ENCODE measurements around the gene TFPT.

The TFPT gene

DNA sequence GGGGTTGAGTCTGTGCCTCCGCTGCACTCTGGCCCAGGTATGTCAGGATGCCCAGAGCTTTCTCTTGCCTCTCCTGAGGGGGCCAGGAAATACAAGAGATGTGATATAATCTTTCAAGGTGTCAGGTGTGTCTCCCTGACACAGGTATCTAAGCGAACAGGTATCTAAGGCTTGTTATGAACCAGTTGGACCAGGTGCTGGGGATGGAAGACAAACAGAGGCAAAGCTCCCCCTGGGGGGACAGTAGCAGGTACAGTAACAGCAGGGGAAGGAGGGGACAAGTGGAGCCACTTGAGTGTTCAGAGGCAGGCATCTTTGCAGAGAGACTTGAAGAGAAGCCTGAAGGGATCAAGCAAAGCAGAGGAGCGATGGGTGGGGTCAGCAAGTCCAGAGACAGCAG lies 41.5 kb upstream of the TFPT start:
- no peak for DNase-seq (ENCODE audit: extremely low spot score)
- TF ChIP-seq L3MBTL2 (conservative IDR thresholded peaks at IDR 0.05) (no peak), FOXA1 (IDR thresholded peaks at IDR 0.05) (no peak), ZNF384 (IDR thresholded peaks at IDR 0.05) (no peak), SP1 (IDR thresholded peaks at IDR 0.05) (no peak), TARDBP (IDR thresholded peaks at IDR 0.05) (no peak), BHLHE40 (IDR thresholded peaks at IDR 0.05; ENCODE audit: borderline replicate concordance) (no peak), ELF4 (IDR thresholded peaks at IDR 0.05) (no peak), HDGF (IDR thresholded peaks at IDR 0.05; ENCODE audit: borderline replicate concordance) (no peak), FOXK2 (IDR thresholded peaks at IDR 0.05) (no peak), NFRKB (IDR thresholded peaks at IDR 0.05) (no peak), SUZ12 (IDR thresholded peaks at IDR 0.05) (no peak), CTBP1 (IDR thresholded peaks at IDR 0.05; ENCODE audit: borderline replicate concordance) (no peak), FOXM1 (IDR thresholded peaks at IDR 0.05; ENCODE audit: borderline replicate concordance) (no peak), ARNT (IDR thresholded peaks at IDR 0.05) (no peak), LEF1 (IDR thresholded peaks at IDR 0.05; ENCODE audit: borderline replicate concordance) (no peak)
- TF ChIP-seq, protein P1, sequence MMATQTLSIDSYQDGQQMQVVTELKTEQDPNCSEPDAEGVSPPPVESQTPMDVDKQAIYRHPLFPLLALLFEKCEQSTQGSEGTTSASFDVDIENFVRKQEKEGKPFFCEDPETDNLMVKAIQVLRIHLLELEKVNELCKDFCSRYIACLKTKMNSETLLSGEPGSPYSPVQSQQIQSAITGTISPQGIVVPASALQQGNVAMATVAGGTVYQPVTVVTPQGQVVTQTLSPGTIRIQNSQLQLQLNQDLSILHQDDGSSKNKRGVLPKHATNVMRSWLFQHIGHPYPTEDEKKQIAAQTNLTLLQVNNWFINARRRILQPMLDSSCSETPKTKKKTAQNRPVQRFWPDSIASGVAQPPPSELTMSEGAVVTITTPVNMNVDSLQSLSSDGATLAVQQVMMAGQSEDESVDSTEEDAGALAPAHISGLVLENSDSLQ (IDR thresholded peaks at IDR 0.05): no peak
- POLR2A ChIA-PET: no interaction called here
- CTCF ChIA-PET: no interaction called here

DNA sequence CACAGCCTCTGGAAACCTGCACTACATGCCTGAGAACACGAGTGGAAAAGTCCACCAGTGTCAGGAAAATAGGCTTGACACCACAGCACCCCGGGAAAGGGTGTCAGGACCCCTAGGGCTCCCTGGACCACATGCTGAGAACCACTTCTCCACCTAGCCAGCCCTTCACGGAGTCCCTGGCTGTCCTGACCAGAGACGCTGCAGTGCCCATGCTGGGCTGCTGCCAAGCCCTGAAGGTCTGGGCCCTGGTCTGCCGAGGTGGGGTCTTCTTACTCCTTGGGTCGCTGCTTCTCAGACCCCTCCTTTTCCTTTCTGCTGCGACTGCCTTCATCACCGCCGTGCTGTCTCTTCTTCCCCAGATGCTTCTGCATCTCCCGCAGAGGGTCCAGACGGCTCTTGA lies 41.0 kb upstream of the TFPT start:
- CTCF ChIA-PET: no interaction called here
- TF ChIP-seq FOXM1 (IDR thresholded peaks at IDR 0.05; ENCODE audit: borderline replicate concordance): no peak
- no peak for TF ChIP-seq SP1 (IDR thresholded peaks at IDR 0.05)
- no peak for TF ChIP-seq TARDBP (IDR thresholded peaks at IDR 0.05)
- TF ChIP-seq LEF1 (IDR thresholded peaks at IDR 0.05; ENCODE audit: borderline replicate concordance): no peak
- TF ChIP-seq SUZ12 (IDR thresholded peaks at IDR 0.05): no peak
- TF ChIP-seq FOXK2 (IDR thresholded peaks at IDR 0.05): no peak
- no peak for TF ChIP-seq ZNF384 (IDR thresholded peaks at IDR 0.05)
- TF ChIP-seq NFRKB (IDR thresholded peaks at IDR 0.05): no peak
- no peak for TF ChIP-seq ELF4 (IDR thresholded peaks at IDR 0.05)
- TF ChIP-seq HDGF (IDR thresholded peaks at IDR 0.05; ENCODE audit: borderline replicate concordance): no peak
- no peak for TF ChIP-seq ARNT (IDR thresholded peaks at IDR 0.05)
- no peak for DNase-seq (ENCODE audit: extremely low spot score)
- POLR2A ChIA-PET: no interaction called here

DNA sequence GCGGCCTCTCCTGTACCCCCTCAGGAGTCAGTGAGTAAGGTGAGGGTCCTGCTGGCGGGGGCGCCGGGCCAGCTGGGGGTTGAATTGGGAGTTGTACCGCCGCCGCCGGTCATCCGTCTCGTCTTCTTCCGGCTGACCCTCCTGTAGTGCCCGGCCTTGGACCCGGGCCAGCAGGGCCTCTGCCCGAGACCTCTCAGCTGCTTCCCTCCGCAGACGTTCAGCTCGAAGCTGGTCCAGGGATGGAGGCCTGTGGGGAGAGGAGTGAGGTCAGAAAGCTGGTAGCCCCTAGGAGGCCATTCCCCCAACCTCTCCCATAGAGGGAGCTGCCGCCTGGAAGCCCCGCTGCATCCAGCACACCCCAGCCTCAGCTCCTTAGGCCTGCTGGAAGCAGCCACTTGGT lies 40.2 kb upstream of the TFPT start:
- DNase-seq (ENCODE audit: extremely low spot score): no peak
- ChIA-PET POLR2A (interaction anchor here (0.6 kb wide), 1 partner anchor 18 kb away, joined by 4 read pairs; the partner anchor contains the start of gene CNOT3), CTCF (no interaction called here)
- no peak for TF ChIP-seq FOXM1 (IDR thresholded peaks at IDR 0.05; ENCODE audit: borderline replicate concordance)
- TF ChIP-seq SUZ12 (IDR thresholded peaks at IDR 0.05): no peak

DNA sequence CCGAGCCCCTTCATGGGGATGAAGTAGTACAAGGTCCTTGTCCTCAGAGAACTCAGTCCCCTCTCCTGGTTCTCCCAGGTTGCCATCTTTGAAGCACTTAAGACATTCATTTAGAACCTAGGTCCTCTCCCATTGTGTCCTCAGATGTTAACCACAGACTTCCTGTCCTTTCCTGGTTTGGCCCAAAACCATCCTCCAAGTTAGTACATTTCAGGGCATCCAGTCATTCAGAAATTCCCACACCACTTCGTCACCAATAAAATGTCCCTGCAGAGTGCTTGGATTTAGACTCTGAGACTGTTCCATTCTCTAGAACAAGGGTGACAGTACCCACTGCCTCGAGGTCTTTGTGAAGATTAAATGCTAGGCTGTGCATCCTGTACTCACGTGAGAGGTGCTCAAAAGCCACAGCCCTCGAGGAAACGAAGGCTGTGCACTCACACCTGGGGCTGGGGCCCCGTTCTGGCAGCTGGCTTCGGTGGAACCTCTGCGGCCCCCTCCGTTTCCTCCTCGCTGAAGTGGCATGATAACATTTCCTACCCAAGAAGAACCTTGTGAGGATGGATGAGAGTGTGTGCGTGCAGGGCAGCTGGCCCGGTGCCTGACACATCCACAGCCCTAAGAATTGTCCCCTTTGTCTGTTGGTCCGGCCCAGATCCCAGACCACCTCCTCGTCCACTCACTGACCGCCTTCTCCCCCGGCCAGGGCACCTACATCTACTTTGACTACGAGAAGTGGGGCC lies 39.3 kb upstream of the TFPT start:
- TF ChIP-seq FOXA1 (IDR thresholded peaks at IDR 0.05) (no peak), ZNF384 (IDR thresholded peaks at IDR 0.05) (no peak), FOXM1 (IDR thresholded peaks at IDR 0.05; ENCODE audit: borderline replicate concordance) (no peak), SP1 (IDR thresholded peaks at IDR 0.05) (no peak), SUZ12 (IDR thresholded peaks at IDR 0.05) (no peak), FOXK2 (IDR thresholded peaks at IDR 0.05) (no peak), LEF1 (IDR thresholded peaks at IDR 0.05; ENCODE audit: borderline replicate concordance) (no peak), L3MBTL2 (conservative IDR thresholded peaks at IDR 0.05) (no peak), ELF4 (IDR thresholded peaks at IDR 0.05) (no peak), HDGF (IDR thresholded peaks at IDR 0.05; ENCODE audit: borderline replicate concordance) (no peak), TARDBP (IDR thresholded peaks at IDR 0.05) (no peak), CTBP1 (IDR thresholded peaks at IDR 0.05; ENCODE audit: borderline replicate concordance) (no peak), NFRKB (IDR thresholded peaks at IDR 0.05) (no peak), BHLHE40 (IDR thresholded peaks at IDR 0.05; ENCODE audit: borderline replicate concordance) (no peak), ARNT (IDR thresholded peaks at IDR 0.05) (no peak)
- TF ChIP-seq, protein P1 (IDR thresholded peaks at IDR 0.05): no peak
- ChIA-PET CTCF (no interaction called here), POLR2A (no interaction called here)
- no peak for DNase-seq (ENCODE audit: extremely low spot score)

DNA sequence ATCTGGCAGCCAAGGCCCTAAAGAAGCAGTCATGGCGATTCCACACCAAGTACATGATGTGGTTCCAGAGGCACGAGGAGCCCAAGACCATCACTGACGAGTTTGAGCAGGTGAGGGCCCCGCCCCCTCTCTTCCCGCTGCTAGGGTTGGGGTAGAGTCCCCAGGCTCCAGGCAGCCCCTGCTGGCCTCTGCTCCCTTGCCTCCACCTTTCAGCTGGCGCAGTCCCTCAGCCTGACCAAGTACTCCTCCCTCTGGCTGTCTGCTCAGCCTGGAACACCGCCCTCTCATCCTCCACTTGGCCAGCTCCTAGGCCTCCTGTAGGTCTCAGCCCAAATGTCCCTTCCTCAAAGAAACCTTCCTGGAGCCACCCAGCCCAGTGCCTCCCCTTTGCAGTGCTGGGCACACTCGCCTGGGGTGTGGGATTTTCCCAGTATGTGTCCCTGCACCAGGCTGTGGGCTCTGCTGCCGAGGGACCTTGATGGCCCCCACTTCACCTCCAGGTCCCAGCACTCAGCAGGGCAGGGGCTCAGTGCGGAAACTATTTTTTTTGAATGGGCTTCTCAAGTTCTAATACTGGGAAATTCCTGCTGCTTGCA lies 38.4 kb upstream of the TFPT start:
- no peak for DNase-seq (ENCODE audit: extremely low spot score)
- ChIA-PET CTCF (no interaction called here), POLR2A (no interaction called here)
- TF ChIP-seq NFRKB (IDR thresholded peaks at IDR 0.05) (no peak), FOXK2 (IDR thresholded peaks at IDR 0.05) (no peak), SP1 (IDR thresholded peaks at IDR 0.05) (no peak), CTBP1 (IDR thresholded peaks at IDR 0.05; ENCODE audit: borderline replicate concordance) (no peak), TARDBP (IDR thresholded peaks at IDR 0.05) (no peak), FOXA1 (IDR thresholded peaks at IDR 0.05) (no peak), SUZ12 (IDR thresholded peaks at IDR 0.05) (no peak), ZNF384 (IDR thresholded peaks at IDR 0.05) (no peak), L3MBTL2 (conservative IDR thresholded peaks at IDR 0.05) (no peak), LEF1 (IDR thresholded peaks at IDR 0.05; ENCODE audit: borderline replicate concordance) (no peak), BHLHE40 (IDR thresholded peaks at IDR 0.05; ENCODE audit: borderline replicate concordance) (no peak), HDGF (IDR thresholded peaks at IDR 0.05; ENCODE audit: borderline replicate concordance) (no peak), FOXM1 (IDR thresholded peaks at IDR 0.05; ENCODE audit: borderline replicate concordance) (no peak)

DNA sequence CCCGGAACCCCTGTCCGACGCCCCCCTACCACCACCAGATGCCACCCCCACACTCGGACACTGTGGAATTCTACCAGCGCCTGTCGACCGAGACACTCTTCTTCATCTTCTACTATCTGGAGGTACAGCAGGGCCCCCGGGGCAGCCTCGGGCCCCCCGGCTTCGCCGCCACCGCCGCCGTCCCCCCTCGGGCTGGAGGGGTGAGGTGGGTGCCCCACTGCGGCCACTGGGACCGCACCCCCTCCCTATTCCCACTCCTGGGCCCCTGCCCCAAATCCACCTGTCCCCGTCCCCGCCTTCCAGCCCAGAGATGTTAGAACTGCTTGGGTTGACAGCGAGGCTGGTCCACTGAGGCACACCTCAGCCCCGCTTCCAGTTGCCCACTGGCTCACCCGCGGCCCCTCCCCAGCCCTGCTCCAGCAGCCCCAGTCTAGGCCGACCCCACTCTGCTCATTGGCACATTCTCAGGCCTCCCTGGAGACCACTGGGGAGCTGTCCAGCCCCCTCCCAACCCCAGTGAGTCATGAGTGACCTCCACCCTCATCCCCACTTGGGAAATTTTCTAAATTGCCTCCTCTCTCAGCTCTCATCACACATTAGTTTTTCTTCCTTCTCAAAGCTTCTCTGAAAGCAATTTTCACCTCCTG lies 37.5 kb upstream of the TFPT start:
- DNase-seq (ENCODE audit: extremely low spot score): no peak
- ChIA-PET CTCF (no interaction called here), POLR2A (no interaction called here)
- TF ChIP-seq FOXA1 (IDR thresholded peaks at IDR 0.05): no peak
- no peak for TF ChIP-seq LEF1 (IDR thresholded peaks at IDR 0.05; ENCODE audit: borderline replicate concordance)
- TF ChIP-seq ELF4 (IDR thresholded peaks at IDR 0.05): no peak
- TF ChIP-seq ARNT (IDR thresholded peaks at IDR 0.05): no peak
- no peak for TF ChIP-seq SUZ12 (IDR thresholded peaks at IDR 0.05)
- no peak for TF ChIP-seq HDGF (IDR thresholded peaks at IDR 0.05; ENCODE audit: borderline replicate concordance)
- TF ChIP-seq, protein P1 (IDR thresholded peaks at IDR 0.05): no peak
- TF ChIP-seq SP1 (IDR thresholded peaks at IDR 0.05): no peak
- no peak for TF ChIP-seq TARDBP (IDR thresholded peaks at IDR 0.05)
- TF ChIP-seq CTBP1 (IDR thresholded peaks at IDR 0.05; ENCODE audit: borderline replicate concordance): no peak
- no peak for TF ChIP-seq ZNF384 (IDR thresholded peaks at IDR 0.05)
- TF ChIP-seq L3MBTL2 (conservative IDR thresholded peaks at IDR 0.05): no peak
- TF ChIP-seq FOXK2 (IDR thresholded peaks at IDR 0.05): no peak
- TF ChIP-seq BHLHE40 (IDR thresholded peaks at IDR 0.05; ENCODE audit: borderline replicate concordance): no peak
- TF ChIP-seq FOXM1 (IDR thresholded peaks at IDR 0.05; ENCODE audit: borderline replicate concordance): no peak
- no peak for TF ChIP-seq NFRKB (IDR thresholded peaks at IDR 0.05)
